Endothelial cell (in vitro differentiated cells): ENCODE measurements around the gene ZNHIT2. TPM values are rescaled to one million over a fixed set of nuclear protein-coding genes. Genes with fewer than 3 reads are reported as not detected.

Source experiments
- DNase-seq: peaks from one replicate; pipeline ENCODE4 v3.0.0; 2021; ENCODE audit warnings: low spot score
- H3K27ac Mint-ChIP-seq: one replicate; pipeline ENCODE4 v1.8.0; 2021; ENCODE audit warnings: mixed read lengths, inconsistent platforms; ENCODE audit not compliant: unreplicated experiment
- H3K27me3 Mint-ChIP-seq: one replicate; pipeline ENCODE4 v1.8.0; 2021; ENCODE audit warnings: mild to moderate bottlenecking, moderate library complexity, mixed read lengths, inconsistent platforms; ENCODE audit not compliant: unreplicated experiment
- H3K36me3 Mint-ChIP-seq: one replicate; pipeline ENCODE4 v1.8.0; 2021; ENCODE audit warnings: mild to moderate bottlenecking, low read depth, mixed read lengths, inconsistent platforms; ENCODE audit not compliant: unreplicated experiment
- H3K4me1 Mint-ChIP-seq: one replicate; pipeline ENCODE4 v1.8.0; 2021; ENCODE audit warnings: mild to moderate bottlenecking, mixed read lengths, inconsistent platforms; ENCODE audit not compliant: unreplicated experiment
- H3K4me3 Mint-ChIP-seq: one replicate; pipeline ENCODE4 v1.8.0; 2021; ENCODE audit warnings: mild to moderate bottlenecking, mixed read lengths, inconsistent platforms; ENCODE audit not compliant: unreplicated experiment
- H3K9me3 Mint-ChIP-seq: one replicate; pipeline ENCODE4 v1.8.0; 2021; ENCODE audit warnings: mixed read lengths, inconsistent platforms; ENCODE audit not compliant: unreplicated experiment
- CTCF ChIP-seq: fragments of 200-600 bp; sonication (generic); IDR thresholded peaks from one replicate; pipeline ENCODE4 v1.5.0; 2021; ENCODE audit warnings: antibody characterized with exemption; ENCODE audit not compliant: unreplicated experiment
- total RNA-seq: library from RNA; stranded (reverse); fragmentation: NEBNext Ultra II Directional; extraction: Animal tissue kit (Norgen Biotek cat#: 25700); gene quantifications from one replicate; pipeline ENCODE4 v1.2.1, GENCODE V29; 2021; ENCODE audit not compliant: unreplicated experiment

ZNHIT2 gene
- total RNA-seq, 1 donor from 2014 or later = 6.0 TPM

DNA sequence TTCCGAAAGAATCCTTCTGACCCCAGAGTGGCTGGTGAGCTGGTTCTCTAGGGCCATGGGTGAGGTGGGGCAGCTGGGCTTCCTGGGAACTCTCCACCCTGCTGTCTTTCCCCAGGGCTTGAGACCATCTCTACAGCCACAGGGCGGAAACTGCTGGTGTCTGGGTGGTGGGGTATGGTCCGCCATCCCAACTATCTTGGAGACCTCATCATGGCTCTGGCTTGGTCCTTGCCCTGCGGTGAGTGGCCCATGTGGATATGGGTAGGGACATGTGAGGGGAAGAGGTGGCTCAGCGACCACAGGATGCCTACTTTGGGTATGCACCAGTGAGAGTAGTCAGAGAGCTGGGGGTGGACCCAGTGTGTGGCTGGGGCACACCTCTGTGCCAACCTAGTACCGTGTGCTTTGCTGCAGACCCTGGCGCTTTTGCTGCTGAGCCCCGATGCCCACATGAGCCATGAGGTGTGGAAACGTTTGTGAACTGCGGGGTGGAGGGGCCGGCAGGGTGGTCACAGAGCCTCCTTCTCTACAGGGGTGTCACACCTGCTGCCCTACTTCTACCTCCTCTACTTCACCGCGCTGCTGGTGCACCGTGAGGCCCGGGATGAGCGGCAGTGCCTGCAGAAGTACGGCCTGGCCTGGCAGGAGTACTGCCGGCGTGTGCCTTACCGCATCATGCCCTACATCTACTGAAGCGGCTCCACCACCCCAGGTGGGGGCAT is 2.0 kb downstream of the ZNHIT2 start:
- Mint-ChIP-seq H3K4me1 (peaks cover 14% of the 10 kb centered on the region), H3K27me3 (peaks cover 28% of the 10 kb centered on the region), H3K27ac (no peak overlapping the region), H3K4me3 (peak overlapping the region; percentile 62), H3K9me3 (no peaks in the 10 kb centered on the region), H3K36me3 (peaks cover 29% of the 10 kb centered on the region)
- DNase-seq = no peak
- no peak for TF ChIP-seq CTCF

DNA sequence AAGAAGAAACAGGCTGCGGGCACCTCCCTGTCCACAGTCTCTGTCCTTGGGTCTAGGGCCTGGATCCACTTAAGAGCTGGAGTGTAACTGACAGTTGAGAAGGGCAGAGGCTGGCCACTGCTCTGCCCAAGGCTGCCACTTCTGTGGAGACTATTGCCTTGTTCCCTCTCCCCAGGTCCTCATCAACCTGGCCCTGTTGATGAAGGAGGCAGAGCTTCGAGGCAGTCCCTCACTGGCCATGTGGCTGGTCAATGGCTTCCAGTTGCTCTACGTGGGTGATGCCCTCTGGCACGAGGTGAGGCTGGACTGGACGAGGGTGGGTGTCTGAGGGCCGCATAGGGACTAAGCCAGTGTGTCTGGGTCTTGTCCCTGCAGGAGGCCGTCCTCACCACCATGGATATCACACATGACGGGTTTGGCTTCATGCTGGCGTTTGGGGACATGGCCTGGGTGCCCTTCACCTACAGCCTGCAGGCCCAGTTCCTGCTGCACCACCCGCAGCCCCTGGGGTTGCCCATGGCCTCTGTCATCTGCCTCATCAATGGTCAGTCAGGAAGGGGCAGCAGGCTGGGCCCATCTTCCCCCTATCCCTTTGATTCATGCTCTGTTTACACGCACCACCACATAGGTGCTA is 2.8 kb downstream of the ZNHIT2 start:
- DNase-seq = no peak
- Mint-ChIP-seq H3K27me3 (peaks cover 29% of the 10 kb centered on the region), H3K36me3 (peaks cover 26% of the 10 kb centered on the region), H3K4me1 (peaks cover 14% of the 10 kb centered on the region), H3K9me3 (no peaks in the 10 kb centered on the region), H3K4me3 (peak overlapping the region; percentile 62), H3K27ac (no peak overlapping the region)
- TF ChIP-seq CTCF = no peak

GRCh38 chr11:65113839-65114238 is 3.7 kb downstream of the ZNHIT2 start:
- Mint-ChIP-seq H3K4me3 (peak overlapping the region; percentile 84), H3K9me3 (no peaks in the 10 kb centered on the region), H3K36me3 (peaks cover 22% of the 10 kb centered on the region), H3K4me1 (peaks cover 13% of the 10 kb centered on the region), H3K27me3 (peaks cover 25% of the 10 kb centered on the region), H3K27ac (peak overlapping the region; percentile 70)
- no peak for DNase-seq
- no peak for TF ChIP-seq CTCF

GRCh38 chr11:65113361-65113756 is 4.1 kb downstream of the ZNHIT2 start:
- peaks cover 8% of the 10 kb centered on the region for H3K4me1 Mint-ChIP-seq

More at GRCh38 chr11:65113361-65113756, 4.1 kb downstream of the ZNHIT2 start:
- Mint-ChIP-seq H3K9me3 (no peaks in the 10 kb centered on the region), H3K27ac (peak overlapping the region; percentile 70), H3K27me3 (peaks cover 22% of the 10 kb centered on the region), H3K36me3 (peaks cover 17% of the 10 kb centered on the region), H3K4me3 (peak overlapping the region; percentile 84)
- TF ChIP-seq CTCF = no peak
- no peak for DNase-seq
